Activated naive CD8-positive, alpha-beta T cell treated with anti-CD3 and anti-CD28 coated beads for 36 hours (primary cell): ENCODE data around the gene DEFB113. TPM values are rescaled to one million over a fixed set of nuclear protein-coding genes. Genes with fewer than 3 reads are reported as not detected.

ENCODE experiments used
- DNase-seq: peaks from one replicate; pipeline ENCODE4 v3.0.0; 2021
- H3K27ac Mint-ChIP-seq: one replicate; pipeline ENCODE4 v1.8.0; 2022; ENCODE audit warnings: mild to moderate bottlenecking, moderate library complexity, mixed read lengths
- H3K27me3 Mint-ChIP-seq: one replicate; pipeline ENCODE4 v1.8.0; 2022; ENCODE audit warnings: mild to moderate bottlenecking, mixed read lengths
- H3K36me3 Mint-ChIP-seq: one replicate; pipeline ENCODE4 v1.8.0; 2021; ENCODE audit warnings: mild to moderate bottlenecking, mixed read lengths
- H3K4me1 Mint-ChIP-seq: one replicate; pipeline ENCODE4 v1.8.0; 2021; ENCODE audit warnings: mixed read lengths
- H3K4me3 Mint-ChIP-seq: one replicate; pipeline ENCODE4 v1.8.0; 2022; ENCODE audit warnings: mild to moderate bottlenecking, moderate library complexity, mixed read lengths
- H3K9me3 Mint-ChIP-seq: one replicate; pipeline ENCODE4 v1.8.0; 2022; ENCODE audit warnings: mixed read lengths
- total RNA-seq, 2 experiments: library from RNA; stranded (reverse); gene quantifications; one replicate each; pipeline ENCODE4 v1.2.3, GENCODE V29; 2021

DEFB113 gene
- total RNA-seq = not detected

GRCh38 chr6:49969605-49970004 is at the start of gene DEFB113:
DEFB113 (minus strand) TSS chr6:49969625; CDS start chr6:49969625, 0 bp downstream.
- no peaks in the 10 kb centered on the region for H3K9me3 Mint-ChIP-seq
- no peaks in the 10 kb centered on the region for H3K36me3 Mint-ChIP-seq
- H3K27me3 Mint-ChIP-seq = no peaks in the 10 kb centered on the region
- no peaks in the 10 kb centered on the region for H3K4me1 Mint-ChIP-seq
- no peak for DNase-seq
- H3K27ac Mint-ChIP-seq = no peak within 1 kb of the TSS
- H3K4me3 Mint-ChIP-seq = no peak within 1 kb of the TSS

- Mint-ChIP-seq H3K4me1 (no peaks in the 10 kb centered on the region), H3K4me3 (no peak overlapping the region)
Measured at GRCh38 chr6:50007819-50008218, 38.4 kb upstream of the DEFB113 start.

GRCh38 chr6:50003139-50003538 is 33.7 kb upstream of the DEFB113 start:
- H3K36me3 Mint-ChIP-seq = no peaks in the 10 kb centered on the region
- H3K27me3 Mint-ChIP-seq = no peaks in the 10 kb centered on the region
- no peak for DNase-seq
- no peak overlapping the region for H3K27ac Mint-ChIP-seq
- no peaks in the 10 kb centered on the region for H3K4me1 Mint-ChIP-seq
- no peak overlapping the region for H3K4me3 Mint-ChIP-seq
- H3K9me3 Mint-ChIP-seq = no peaks in the 10 kb centered on the region

More at GRCh38 chr6:50007819-50008218, 38.4 kb upstream of the DEFB113 start:
- Mint-ChIP-seq H3K36me3 (no peaks in the 10 kb centered on the region), H3K27me3 (no peaks in the 10 kb centered on the region), H3K27ac (no peak overlapping the region), H3K9me3 (no peaks in the 10 kb centered on the region)
- no peak for DNase-seq

- Mint-ChIP-seq H3K4me1 (no peaks in the 10 kb centered on the region), H3K27me3 (no peaks in the 10 kb centered on the region), H3K9me3 (no peaks in the 10 kb centered on the region), H3K27ac (no peak overlapping the region), H3K4me3 (no peak overlapping the region), H3K36me3 (no peaks in the 10 kb centered on the region)
- no peak for DNase-seq
Measured at GRCh38 chr6:49995278-49995677, 25.9 kb upstream of the DEFB113 start.

- H3K27ac Mint-ChIP-seq = no peak overlapping the region
- DNase-seq = no peak
- H3K27me3 Mint-ChIP-seq = no peaks in the 10 kb centered on the region
- no peaks in the 10 kb centered on the region for H3K36me3 Mint-ChIP-seq
- no peaks in the 10 kb centered on the region for H3K9me3 Mint-ChIP-seq
- no peak overlapping the region for H3K4me3 Mint-ChIP-seq
- no peaks in the 10 kb centered on the region for H3K4me1 Mint-ChIP-seq
Measured at GRCh38 chr6:49988900-49989299, 19.5 kb upstream of the DEFB113 start.

- Mint-ChIP-seq H3K27me3 (no peaks in the 10 kb centered on the region), H3K9me3 (no peaks in the 10 kb centered on the region), H3K4me3 (no peak overlapping the region)
Measured at GRCh38 chr6:49987749-49988148, 18.3 kb upstream of the DEFB113 start.

GRCh38 chr6:49986551-49986950 is 17.1 kb upstream of the DEFB113 start:
- no peak overlapping the region for H3K27ac Mint-ChIP-seq
- no peaks in the 10 kb centered on the region for H3K36me3 Mint-ChIP-seq
- H3K27me3 Mint-ChIP-seq = no peaks in the 10 kb centered on the region
- no peaks in the 10 kb centered on the region for H3K9me3 Mint-ChIP-seq
- no peak for DNase-seq
- no peak overlapping the region for H3K4me3 Mint-ChIP-seq
- no peaks in the 10 kb centered on the region for H3K4me1 Mint-ChIP-seq

More at GRCh38 chr6:49987749-49988148, 18.3 kb upstream of the DEFB113 start:
- Mint-ChIP-seq H3K4me1 (no peaks in the 10 kb centered on the region), H3K27ac (no peak overlapping the region), H3K36me3 (no peaks in the 10 kb centered on the region)
- DNase-seq = no peak

GRCh38 chr6:49982046-49982445 is 12.6 kb upstream of the DEFB113 start:
- no peak for DNase-seq
- Mint-ChIP-seq H3K27me3 (no peaks in the 10 kb centered on the region), H3K4me1 (peaks cover 3% of the 10 kb centered on the region), H3K36me3 (no peaks in the 10 kb centered on the region), H3K27ac (no peak overlapping the region), H3K4me3 (no peak overlapping the region), H3K9me3 (no peaks in the 10 kb centered on the region)

- no peak for DNase-seq
- Mint-ChIP-seq H3K4me1 (peaks cover 3% of the 10 kb centered on the region), H3K36me3 (no peaks in the 10 kb centered on the region), H3K4me3 (no peak overlapping the region), H3K27me3 (no peaks in the 10 kb centered on the region), H3K27ac (no peak overlapping the region), H3K9me3 (no peaks in the 10 kb centered on the region)
Measured at GRCh38 chr6:49980898-49981297, 11.5 kb upstream of the DEFB113 start.

- Mint-ChIP-seq H3K36me3 (no peaks in the 10 kb centered on the region), H3K4me1 (peaks cover 3% of the 10 kb centered on the region), H3K4me3 (no peak overlapping the region), H3K27ac (no peak overlapping the region), H3K27me3 (no peaks in the 10 kb centered on the region), H3K9me3 (no peaks in the 10 kb centered on the region)
- no peak for DNase-seq
Measured at GRCh38 chr6:49979584-49979983, 10.2 kb upstream of the DEFB113 start.

- H3K9me3 Mint-ChIP-seq = no peaks in the 10 kb centered on the region
- no peaks in the 10 kb centered on the region for H3K36me3 Mint-ChIP-seq
- H3K4me1 Mint-ChIP-seq = peaks cover 3% of the 10 kb centered on the region
- no peak for DNase-seq
- no peaks in the 10 kb centered on the region for H3K27me3 Mint-ChIP-seq
- H3K4me3 Mint-ChIP-seq = no peak overlapping the region
- H3K27ac Mint-ChIP-seq = no peak overlapping the region
Measured at GRCh38 chr6:49978332-49979226, 9.2 kb upstream of the DEFB113 start.

- no peak for DNase-seq
- no peak overlapping the region for H3K27ac Mint-ChIP-seq
- H3K27me3 Mint-ChIP-seq = no peaks in the 10 kb centered on the region
- no peak overlapping the region for H3K4me3 Mint-ChIP-seq
- H3K9me3 Mint-ChIP-seq = no peaks in the 10 kb centered on the region
- no peaks in the 10 kb centered on the region for H3K4me1 Mint-ChIP-seq
- no peaks in the 10 kb centered on the region for H3K36me3 Mint-ChIP-seq
Measured at GRCh38 chr6:49966823-49967222, 2.6 kb downstream of the DEFB113 start.

- Mint-ChIP-seq H3K27ac (no peak overlapping the region), H3K4me1 (no peaks in the 10 kb centered on the region)
Measured at GRCh38 chr6:49966334-49966733, 3.1 kb downstream of the DEFB113 start.

GRCh38 chr6:49964064-49964463 is 5.4 kb downstream of the DEFB113 start, which contains the start of gene DEFB114:
DEFB114 (minus strand) TSS chr6:49964164; CDS start chr6:49964105, 59 bp downstream.
- H3K9me3 Mint-ChIP-seq = no peaks in the 10 kb centered on the region
- H3K4me1 Mint-ChIP-seq = no peaks in the 10 kb centered on the region
- no peak within 1 kb of the TSS for H3K4me3 Mint-ChIP-seq
- no peak within 1 kb of the TSS for H3K27ac Mint-ChIP-seq
- H3K27me3 Mint-ChIP-seq = no peaks in the 10 kb centered on the region
- no peaks in the 10 kb centered on the region for H3K36me3 Mint-ChIP-seq
- no peak for DNase-seq

More at GRCh38 chr6:49966334-49966733, 3.1 kb downstream of the DEFB113 start:
- DNase-seq = no peak
- Mint-ChIP-seq H3K4me3 (no peak overlapping the region), H3K36me3 (no peaks in the 10 kb centered on the region), H3K27me3 (no peaks in the 10 kb centered on the region), H3K9me3 (no peaks in the 10 kb centered on the region)

- Mint-ChIP-seq H3K27me3 (no peaks in the 10 kb centered on the region), H3K9me3 (peaks cover 2% of the 10 kb centered on the region), H3K4me1 (no peaks in the 10 kb centered on the region), H3K4me3 (no peak overlapping the region), H3K27ac (no peak overlapping the region), H3K36me3 (no peaks in the 10 kb centered on the region)
- DNase-seq = no peak
Measured at GRCh38 chr6:49958180-49958579, 11.2 kb downstream of the DEFB113 start.

GRCh38 chr6:49955847-49956246 is 13.6 kb downstream of the DEFB113 start:
- peaks cover 2% of the 10 kb centered on the region for H3K9me3 Mint-ChIP-seq
- no peak overlapping the region for H3K4me3 Mint-ChIP-seq
- no peaks in the 10 kb centered on the region for H3K36me3 Mint-ChIP-seq
- H3K27me3 Mint-ChIP-seq = no peaks in the 10 kb centered on the region
- no peaks in the 10 kb centered on the region for H3K4me1 Mint-ChIP-seq
- no peak for DNase-seq
- H3K27ac Mint-ChIP-seq = no peak overlapping the region
